GM21576 (cell line): ENCODE data around the gene REXO2.

Experiments used
- ATAC-seq: cut with Tn5 transposase; IDR thresholded peaks from one replicate; pipeline ENCODE4 v1.9.1; 2021; ENCODE audit warnings: mild to moderate bottlenecking, moderate library complexity; ENCODE audit not compliant: unreplicated experiment

The REXO2 gene

GRCh38 chr11:114439229-114440120 lies at the start of gene REXO2:
TSS of gene REXO2 (plus strand) at chr11:114439467. CDS start at chr11:114439529, 62 bp downstream.
- peak; percentile 99 for ATAC-seq

- no peak for ATAC-seq
These were observed 46.3 kb upstream of the REXO2 start for GRCh38 chr11:114392735-114393667.

GRCh38 chr11:114395736-114396135 lies 43.5 kb upstream of the REXO2 start:
- no peak for ATAC-seq

GRCh38 chr11:114396916-114397315 lies 42.4 kb upstream of the REXO2 start:
- no peak for ATAC-seq

GRCh38 chr11:114397349-114397982 lies 41.8 kb upstream of the REXO2 start:
- no peak for ATAC-seq

- no peak for ATAC-seq
These were observed 40.9 kb upstream of the REXO2 start for GRCh38 chr11:114398303-114398920.

GRCh38 chr11:114399490-114400215 lies 39.6 kb upstream of the REXO2 start:
- ATAC-seq, result peak; percentile 15

- ATAC-seq, result peak; percentile 95
These were observed 38.9 kb upstream of the REXO2 start, which contains the start of the genes C11orf71 and RBM7 for GRCh38 chr11:114400216-114400914. TSS of gene C11orf71 (minus strand) at chr11:114400511. CDS start at chr11:114400331, 180 bp downstream. TSS of gene RBM7 (plus strand) at chr11:114400666. CDS start at chr11:114400672, 6 bp downstream.

- no peak for ATAC-seq
These were observed 38.4 kb upstream of the REXO2 start for GRCh38 chr11:114400915-114401223.

- ATAC-seq, result no peak
These were observed 38.0 kb upstream of the REXO2 start for GRCh38 chr11:114401311-114401710.

- no peak for ATAC-seq
These were observed 26.3 kb upstream of the REXO2 start for GRCh38 chr11:114412946-114413345.

GRCh38 chr11:114413958-114414357 lies 25.3 kb upstream of the REXO2 start:
- ATAC-seq, result no peak

- no peak for ATAC-seq
These were observed 22.8 kb upstream of the REXO2 start for GRCh38 chr11:114416441-114416961.

- ATAC-seq, result no peak
These were observed 13.0 kb upstream of the REXO2 start for GRCh38 chr11:114426280-114426679.

GRCh38 chr11:114430290-114430689 lies 9.0 kb upstream of the REXO2 start:
- no peak for ATAC-seq

GRCh38 chr11:114432893-114433292 lies 6.4 kb upstream of the REXO2 start:
- ATAC-seq, result no peak

GRCh38 chr11:114433376-114433775 lies 5.9 kb upstream of the REXO2 start:
- ATAC-seq, result no peak

GRCh38 chr11:114438303-114438702 lies 964 bp upstream of the REXO2 start:
- no peak for ATAC-seq
